HG02943 (cell line): ENCODE data around the gene ETV7.
"Not testable (repeated sequence)": the region's sequence is repeated elsewhere in the genome, so short reads cannot be mapped to it uniquely, and the experiment has no call there.

ENCODE experiments used
- ATAC-seq: cut with Tn5 transposase; IDR thresholded peaks from one replicate; pipeline ENCODE4 v1.9.1; 2021; ENCODE audit warnings: mild to moderate bottlenecking, low read depth, moderate library complexity; ENCODE audit not compliant: unreplicated experiment

ETV7 gene

GRCh38 chr6:36345681-36346466 is 41.6 kb downstream of the ETV7 start:
- ATAC-seq: no peak

- no peak for ATAC-seq
Measured at GRCh38 chr6:36343109-36343680, 44.3 kb downstream of the ETV7 start.

- no peak for ATAC-seq
Measured at GRCh38 chr6:36340618-36341454, 46.6 kb downstream of the ETV7 start.

DNA sequence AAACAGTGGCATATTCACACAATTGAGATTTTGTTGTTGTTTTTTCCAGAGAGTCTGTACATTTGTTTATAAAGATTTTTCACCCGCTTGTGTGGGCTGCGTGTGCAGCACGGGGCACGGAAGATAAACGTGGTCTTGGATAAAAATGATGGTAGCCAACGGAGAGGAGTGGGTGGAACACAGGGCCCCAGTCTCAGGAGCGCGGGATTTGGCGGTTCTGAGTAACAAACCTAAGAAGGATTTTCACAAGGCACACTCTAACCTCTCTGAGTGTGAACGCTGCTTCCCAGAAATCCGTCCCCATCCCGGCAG is 47.2 kb downstream of the ETV7 start:
- ATAC-seq: no peak

GRCh38 chr6:36339146-36339545 is 48.3 kb downstream of the ETV7 start:
- ATAC-seq: no peak

DNA sequence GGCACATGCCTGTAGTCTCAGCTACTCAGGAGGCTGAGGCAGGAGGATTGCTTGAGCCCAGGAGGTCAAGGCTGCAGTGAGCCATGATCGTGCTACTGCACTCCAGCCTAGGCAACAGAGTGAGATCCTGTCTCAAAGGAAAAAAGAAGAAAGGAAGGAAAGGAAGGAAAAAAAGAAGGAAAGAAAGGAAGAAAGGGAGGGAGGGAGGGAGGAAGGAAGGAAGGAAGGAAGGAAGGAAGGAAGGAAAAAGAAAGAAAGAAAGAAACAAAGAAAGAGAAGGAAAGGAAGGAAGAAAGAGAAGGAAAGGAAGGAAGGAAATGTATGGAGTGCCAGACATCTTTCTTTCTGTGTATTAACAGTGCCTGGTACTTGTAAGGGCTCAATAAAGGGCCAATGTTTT is 49.2 kb downstream of the ETV7 start:
- ATAC-seq: not testable (repeated sequence)

GRCh38 chr6:36337814-36338213 is 49.7 kb downstream of the ETV7 start:
- no peak for ATAC-seq

DNA sequence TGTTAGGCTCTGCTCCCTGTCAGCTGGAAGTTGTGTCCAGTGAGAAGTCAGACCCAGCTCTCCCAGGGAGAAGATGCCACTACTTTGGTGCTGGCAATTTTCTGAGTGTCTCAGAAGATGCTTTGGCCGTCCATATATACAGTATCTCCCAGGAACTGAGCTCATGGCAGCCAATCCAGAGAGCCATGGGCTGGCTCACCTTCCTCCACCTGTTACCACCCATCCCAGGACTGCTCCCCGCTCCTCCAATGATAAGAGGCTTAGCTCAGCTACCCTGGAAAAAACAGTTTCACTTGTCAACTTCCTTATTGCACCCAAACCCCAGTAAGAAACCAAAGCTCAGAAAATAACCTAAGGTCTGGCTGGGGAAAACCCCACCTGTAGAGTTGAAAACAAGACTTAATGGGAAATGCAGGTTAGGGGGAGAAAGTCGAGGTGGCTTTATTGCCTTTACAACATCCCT is 50.7 kb downstream of the ETV7 start, which contains the start of gene BNIP5:
Gene BNIP5, minus strand, starts transcription at position 110 of the 463 bp plus-strand sequence. CDS start 6,198 bp downstream, outside the sequence.
- no peak for ATAC-seq

DNA sequence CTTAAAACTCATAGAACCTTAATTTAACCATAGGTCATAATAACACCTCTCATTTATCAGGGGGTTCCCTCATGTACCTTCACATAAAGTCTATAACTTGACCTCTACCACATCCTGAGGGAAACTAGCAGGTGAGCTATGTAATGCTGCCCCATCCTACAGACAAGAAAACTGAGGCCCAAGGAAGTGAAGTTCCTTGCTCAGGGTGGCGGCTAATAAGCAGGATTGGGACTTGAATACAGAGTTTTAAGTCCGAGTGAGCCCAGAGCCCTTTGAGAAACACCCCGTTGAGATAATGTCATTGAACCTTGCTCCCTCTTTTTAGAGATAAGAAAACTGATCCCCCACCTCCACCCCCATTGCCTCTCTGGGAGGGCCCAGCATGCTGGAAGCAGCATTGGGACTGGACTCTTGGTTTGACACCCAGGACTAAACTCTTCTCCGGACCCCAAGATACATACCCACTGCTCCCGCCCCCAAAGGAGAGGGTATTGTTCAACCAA is 51.2 kb downstream of the ETV7 start:
- no peak for ATAC-seq

- ATAC-seq: no peak
Measured at GRCh38 chr6:36335465-36336207, 51.8 kb downstream of the ETV7 start.

DNA sequence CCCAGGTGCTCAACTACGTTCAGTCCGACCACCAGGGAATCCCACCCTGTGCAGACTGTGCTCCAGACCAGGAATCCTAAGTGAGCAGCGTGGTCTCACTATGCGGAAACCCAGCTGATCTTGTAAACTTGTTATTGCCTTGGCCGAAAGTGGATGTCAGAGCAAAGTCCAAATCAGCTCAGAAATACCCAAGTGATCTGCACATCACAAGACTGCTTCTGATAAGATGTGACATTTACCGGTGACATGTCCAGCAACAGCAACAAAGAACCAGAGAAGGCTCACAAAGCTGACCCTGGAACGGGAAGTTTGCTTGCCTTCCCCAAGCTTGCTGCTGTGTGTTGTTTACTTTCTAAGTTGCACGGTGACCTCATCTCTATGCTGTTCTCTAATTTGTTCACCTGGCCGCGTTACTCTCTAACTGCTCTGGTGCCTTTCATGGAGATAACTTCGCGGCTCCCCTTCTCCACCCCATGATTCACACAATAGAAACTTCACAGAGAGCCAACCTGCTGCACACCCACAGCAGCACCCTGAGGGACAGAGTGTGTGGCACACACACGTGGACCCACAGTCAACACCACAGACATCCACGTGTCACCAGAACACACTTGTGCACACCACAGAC is 52.5 kb downstream of the ETV7 start:
- ATAC-seq: no peak

DNA sequence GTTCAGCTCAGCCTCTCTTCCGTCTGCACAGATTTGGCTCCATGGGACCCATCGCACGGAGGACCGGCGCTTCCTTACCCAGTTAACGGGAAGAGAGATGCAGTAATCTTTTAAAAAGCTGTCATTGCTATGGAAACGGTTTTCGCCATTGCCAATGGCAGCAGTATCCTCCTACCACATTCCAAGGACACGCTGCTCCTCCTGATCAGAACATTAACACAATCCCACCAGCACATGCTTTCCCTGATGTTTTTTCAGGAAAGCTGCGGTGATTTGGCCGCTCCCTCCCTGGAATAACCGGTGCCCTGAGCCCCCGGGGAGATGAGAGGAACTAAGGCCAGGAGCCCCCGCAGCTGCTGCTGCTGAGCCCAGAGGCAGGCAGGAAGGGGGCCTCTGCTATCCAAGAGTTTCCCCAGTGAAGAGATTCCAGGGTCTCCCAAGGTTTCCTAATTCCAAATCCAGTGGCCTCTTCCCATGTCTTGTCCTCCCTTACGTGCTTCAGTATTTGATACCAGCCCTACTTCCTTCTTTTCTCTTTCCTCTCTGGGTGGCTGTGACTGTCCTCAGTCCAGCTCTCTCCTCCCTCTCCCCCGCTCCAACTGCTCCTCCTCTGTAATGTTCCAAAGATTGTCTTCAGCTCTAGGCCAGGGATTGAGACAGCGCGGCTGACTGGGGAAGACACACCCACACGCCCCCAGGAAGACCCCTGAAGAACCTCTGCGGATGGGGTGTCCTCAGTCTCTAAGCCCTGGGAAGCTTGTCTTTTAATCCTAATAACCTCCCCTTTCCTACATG is 53.3 kb downstream of the ETV7 start:
- ATAC-seq: no peak

- ATAC-seq: no peak
Measured at GRCh38 chr6:36333171-36333895, 54.1 kb downstream of the ETV7 start.

DNA sequence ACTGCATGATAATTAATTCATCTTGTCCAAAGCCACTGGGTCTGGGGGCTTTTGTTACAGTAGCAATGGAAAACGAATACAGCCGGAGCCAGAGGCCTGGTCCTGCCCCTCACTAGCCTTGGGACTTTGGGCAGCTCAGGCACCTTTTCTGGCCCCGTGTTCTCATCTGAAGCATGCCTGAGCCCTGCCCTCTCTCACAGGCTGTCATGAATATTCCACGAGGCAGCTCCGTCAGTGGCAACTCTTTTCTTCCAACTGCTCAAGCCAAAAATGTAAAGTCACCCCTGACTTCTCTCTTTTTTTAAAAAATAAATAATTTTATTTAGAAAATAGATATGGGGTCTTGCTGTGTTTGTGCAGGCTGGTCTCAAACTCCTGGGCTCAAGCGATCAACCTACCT is 56.1 kb downstream of the ETV7 start:
- no peak for ATAC-seq

DNA sequence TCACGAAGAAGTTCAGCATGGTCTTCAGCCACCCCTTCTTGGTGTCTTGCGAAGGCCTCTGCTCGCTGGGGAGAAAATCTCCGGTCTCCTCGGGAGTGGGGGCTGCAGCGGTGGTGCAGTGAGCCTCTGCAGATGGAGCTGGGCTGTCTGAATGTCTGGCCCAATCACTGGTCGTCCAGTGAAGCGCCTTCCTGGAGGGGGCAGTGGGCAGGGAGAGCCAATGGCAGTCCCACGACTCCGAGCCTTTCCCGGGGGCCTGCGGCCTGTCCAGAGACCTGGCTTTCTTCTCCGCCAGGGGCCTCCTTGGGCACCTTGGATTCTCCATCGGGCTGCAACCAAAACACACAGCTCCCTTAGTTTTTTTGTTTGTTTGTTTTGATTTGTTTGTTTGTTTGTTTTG is 57.1 kb downstream of the ETV7 start:
- no peak for ATAC-seq

DNA sequence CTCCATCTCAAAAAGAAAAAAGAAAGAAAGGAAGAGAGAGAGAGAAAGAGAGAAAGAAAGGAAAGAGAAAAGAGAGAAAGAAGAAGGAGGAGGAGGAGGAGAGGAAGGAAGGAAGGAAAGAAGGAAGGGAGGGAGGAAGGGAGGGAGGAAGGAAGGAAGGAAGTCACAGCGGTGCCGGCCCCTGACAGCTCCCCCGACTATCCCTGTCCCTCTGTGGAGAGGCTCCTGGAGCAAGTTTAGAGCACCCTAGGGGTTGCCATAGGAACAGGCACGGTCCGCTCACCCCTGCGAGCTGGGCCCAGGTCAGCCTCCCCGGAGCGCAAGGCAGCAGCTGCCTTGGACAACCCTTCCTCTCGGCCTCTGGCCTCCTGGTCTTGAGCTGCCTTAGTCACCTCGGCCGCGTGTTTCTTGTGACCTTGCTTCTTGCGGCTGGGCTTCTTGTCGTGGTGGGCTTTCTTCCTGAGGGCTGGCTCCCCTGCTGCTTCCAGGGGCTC is 57.6 kb downstream of the ETV7 start:
- no peak for ATAC-seq

GRCh38 chr6:36328600-36328999 is 58.9 kb downstream of the ETV7 start:
- ATAC-seq: no peak

DNA sequence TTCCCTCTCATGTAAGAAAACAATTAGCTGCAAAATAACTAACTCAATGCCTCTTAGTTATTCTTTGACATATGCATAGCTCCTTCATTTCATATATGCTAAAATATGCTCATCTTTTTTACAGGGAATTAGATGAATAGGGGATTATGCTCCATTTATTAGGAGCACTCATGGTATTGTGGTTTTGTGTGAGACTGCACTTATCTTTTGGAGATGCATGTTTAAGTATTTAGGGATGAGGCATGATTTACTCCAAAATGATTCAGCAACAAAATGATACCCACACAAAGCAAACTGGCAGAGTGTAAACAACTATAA is 59.6 kb downstream of the ETV7 start:
- ATAC-seq: no peak
